Hippocampal formation (tissue), 2 donors: ENCODE results near the gene PANK2.
"Not testable (repeated sequence)": the region's sequence is repeated elsewhere in the genome, so short reads cannot be mapped to it uniquely, and the experiment has no call there.

Experiments
- DNase-seq, 2 donors: peaks; one replicate each; lab custom pipeline; 2025; lab: John Stamatoyannopoulos, UW

PANK2 gene

DNA sequence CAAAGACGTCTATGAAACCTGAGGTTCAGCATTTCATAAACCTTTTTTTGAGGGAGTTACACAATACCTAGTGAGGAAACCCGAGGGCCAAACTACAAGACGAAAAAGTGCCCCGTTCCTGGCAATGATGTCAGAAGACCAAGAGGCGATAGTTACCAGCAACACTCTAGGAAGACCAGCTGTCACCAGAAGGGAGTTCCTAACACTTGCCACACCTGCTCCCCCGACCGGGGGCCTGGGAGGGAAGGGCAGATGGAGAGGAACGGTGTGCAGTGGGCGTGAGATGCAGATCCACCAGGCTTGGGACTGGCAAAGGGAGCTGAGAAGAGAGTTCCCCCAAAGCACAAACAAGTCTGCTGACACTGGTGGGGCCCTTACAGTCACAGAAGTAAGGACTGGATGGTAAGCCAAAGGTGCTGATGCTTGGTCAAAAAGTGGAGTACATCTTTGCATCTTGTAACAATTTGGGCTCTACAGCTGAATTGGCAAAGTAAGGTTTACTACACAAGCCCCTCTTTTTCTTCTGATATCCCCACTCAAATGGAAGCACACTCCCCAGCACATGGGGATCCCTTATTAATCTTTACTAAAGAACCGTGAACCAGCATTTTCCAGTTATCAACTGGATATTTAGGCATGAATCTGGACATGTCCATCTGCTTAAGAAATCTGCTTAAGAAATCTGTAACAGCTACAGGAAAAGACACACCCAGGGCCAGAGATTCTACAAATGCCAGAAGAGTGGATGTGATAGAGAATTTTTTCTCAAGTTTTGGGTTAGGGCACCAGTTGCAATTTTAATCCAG is 38.5 kb downstream of the PANK2 start:
- DNase-seq = no peak

DNA sequence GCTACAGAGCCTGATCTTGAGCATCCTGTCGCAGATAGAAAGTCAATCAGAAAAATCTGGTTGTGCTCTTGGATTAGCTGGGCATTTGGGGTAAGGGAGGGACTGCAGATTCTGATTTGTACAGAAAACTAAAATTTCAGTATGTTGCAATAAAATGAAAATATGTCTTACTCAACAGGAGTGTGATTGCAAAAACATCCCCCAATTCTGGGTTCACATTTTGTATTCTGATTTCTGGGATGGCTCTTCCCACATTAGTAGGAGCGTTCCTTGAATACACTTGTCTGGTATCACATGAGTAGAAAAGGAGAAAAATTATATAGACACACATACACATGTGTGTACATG is 40.5 kb downstream of the PANK2 start:
- DNase-seq = no peak

DNA sequence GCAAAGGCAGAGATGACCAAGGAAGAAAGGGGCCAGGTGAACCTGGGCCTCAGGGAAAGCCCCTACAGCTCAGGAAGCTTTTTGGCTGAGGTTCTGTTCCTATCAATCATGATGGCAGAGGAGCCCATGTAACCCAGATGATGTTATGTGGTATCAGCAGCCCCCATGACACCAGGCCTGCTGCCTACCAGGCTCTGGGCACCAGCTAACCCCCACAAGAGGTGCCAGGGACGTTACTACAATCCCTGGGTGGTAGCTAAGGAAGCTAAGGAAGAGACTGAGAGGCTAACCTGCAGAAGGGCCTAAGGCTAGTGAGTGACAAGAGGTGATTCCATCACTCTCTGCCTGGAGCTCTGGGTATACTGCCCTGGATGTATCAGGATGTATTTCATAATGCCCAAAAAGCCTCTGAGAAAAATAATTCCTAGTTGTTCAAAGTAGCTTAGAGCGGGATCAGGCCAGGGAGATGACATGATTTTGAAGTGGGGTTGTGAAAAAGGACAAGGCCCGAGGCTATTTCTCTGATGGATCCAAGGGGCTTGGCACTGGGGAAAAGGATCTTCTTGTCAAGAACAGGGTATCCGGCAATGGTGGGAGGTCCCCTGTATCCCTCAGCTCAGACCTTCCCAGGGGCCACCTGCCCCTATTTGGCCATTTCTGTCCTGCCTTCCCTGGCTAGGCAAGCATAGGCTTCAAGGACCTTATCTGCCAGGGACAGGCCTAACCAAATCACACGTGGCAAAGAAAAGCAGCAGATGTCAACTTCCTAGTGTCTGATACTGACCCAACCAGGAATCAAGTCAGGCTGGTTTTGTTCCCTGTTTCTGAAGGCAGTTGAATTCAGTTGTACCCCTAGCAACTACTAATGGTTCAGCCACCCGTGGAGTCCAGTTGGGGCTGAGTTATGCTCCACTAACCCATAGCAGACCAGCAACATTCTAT is 41.3 kb downstream of the PANK2 start:
- no peak for DNase-seq

DNA sequence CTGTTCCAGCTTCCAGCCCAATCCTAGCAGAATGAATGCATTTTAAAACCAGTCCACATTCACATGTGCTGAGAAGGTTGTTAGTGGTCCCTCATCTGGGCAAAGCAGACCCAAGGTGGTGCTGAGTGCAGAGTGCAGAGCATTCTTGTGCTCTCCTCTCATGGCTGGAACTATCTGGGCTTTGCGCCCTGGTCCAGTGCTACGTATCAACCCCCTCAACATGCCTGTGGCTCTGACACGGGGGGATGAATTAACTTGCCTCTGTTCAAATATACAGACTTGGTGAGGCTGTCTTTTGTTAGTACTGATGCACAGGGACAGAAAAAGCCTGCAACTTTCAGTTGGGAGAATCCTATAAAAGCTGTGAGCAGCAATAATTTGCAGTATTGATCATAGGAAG is 42.5 kb downstream of the PANK2 start:
- DNase-seq = no peak

DNA sequence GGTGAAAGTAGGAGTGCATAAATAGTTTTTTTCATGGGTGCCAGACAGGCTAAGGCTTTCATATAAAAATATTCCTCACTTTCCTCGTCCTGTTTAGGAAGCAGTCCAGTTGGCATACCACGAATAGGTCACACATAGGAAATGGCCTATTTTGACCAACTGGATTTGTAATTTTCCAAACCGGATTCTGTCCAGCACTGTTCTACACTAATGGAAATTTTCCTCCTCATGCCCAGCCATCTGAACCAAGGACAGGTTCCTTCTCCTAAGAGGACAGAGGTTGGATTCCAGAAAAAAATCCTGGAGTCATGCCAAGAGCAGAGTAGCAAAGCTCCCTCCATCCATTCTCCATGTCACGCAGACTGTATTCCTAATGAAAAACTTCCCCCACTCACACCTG is 43.1 kb downstream of the PANK2 start:
- no peak for DNase-seq

DNA sequence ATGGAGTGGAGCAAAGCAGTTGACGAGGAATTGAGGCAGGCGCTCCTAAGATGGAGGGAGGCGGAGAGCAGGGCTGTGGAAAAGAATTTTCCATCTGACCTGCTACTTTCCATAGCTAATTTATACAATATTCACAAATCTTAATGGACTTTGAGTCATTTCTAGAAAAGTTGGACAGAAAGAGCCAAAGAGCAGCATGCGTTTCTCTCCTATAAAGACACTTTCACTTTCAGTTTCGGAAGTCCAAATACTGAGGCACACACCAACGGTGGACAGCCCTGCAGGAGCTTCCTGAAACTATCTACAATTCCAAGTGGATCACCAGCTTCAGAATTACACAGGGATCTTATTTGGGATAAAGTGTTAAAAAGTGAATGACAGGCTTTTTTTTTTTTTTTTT is 43.5 kb downstream of the PANK2 start:
- DNase-seq = no peak

DNA sequence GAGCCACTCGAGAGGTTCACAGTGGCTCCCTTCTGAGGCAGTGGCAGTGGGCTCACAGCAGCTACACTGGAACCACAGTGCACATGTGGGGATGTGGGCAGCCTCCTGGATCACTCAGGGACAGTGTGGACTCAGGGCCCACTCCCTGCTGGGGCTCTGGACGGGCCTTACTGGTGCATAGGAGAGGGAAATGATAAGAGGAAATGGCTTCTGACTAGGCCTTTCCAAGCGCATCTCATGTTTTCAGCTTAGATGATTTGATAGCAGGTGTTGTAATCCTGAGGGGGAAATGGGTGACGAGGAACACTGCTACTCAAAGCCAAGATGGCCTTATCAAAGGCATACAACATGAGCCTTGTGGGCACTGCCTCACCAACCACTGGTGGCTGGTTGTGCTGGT is 44.0 kb downstream of the PANK2 start:
- no peak for DNase-seq

DNA sequence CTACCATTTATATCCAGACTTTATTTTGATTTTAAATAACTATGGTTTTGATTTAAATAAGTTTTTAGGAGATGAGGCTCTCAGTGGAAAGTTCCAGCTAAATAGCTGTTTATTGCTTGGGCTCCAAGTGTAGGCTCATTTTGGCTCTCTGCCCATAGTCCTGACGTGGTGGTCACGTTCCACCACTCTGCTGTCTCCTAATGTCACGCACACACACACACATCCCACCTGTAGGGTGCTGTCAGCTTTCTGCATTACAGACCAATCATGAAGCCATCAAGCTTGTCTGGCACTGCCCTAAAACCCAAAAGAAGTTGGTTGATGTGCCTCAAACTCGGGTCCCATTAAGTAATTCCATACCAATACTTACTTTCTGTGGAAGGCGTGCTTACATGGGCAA is 45.4 kb downstream of the PANK2 start:
- no peak for DNase-seq

DNA sequence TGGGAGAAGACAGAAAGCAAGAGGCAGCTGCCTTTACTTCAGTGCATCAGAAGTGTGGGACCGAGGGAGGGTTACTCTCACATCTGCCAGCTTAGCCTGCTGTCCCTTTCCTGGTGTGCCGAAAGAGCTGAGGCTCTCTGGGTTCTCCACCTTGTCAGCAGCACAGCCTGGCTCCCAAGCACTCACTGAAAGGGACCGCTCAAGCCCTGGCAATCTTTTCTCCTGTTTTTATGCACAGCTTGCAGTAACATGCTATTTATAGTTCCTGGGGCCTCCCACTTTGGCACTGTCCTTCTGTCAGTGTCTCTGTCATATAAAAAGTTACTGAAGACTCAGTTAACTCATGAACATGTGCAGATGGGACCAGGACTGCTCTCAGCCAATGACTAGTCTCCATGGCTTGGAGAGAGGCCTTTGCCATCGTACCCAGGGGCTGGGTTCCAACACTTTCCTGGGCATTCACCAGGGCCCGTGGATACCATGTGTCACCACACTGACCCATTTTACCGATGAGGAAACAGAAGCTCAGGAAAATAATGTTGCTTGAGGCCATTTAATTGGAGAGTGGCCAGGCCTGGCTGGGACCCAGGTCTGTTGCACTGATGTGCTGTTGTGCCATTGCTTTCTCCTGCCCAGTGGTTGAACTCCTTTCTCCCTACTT is 46.2 kb downstream of the PANK2 start:
- no peak for DNase-seq

DNA sequence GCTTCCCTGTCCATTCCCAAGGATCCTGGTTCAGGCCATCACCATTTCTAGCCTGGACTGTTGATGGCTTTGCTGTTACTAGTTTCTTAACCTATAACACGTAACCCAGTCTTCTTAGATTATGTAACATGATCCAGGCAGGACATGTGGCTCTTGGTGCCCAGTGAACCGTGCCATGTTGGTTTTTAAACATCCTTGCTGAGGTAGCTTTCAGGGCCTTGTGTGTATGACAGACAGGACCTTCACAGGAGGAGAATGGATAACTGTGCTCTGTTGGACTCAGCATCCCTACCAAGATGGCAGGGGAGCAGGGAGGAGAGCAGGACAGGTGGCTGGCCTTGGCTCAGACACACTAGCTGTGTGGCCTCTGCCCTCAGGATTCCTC is 46.8 kb downstream of the PANK2 start:
- no peak for DNase-seq

DNA sequence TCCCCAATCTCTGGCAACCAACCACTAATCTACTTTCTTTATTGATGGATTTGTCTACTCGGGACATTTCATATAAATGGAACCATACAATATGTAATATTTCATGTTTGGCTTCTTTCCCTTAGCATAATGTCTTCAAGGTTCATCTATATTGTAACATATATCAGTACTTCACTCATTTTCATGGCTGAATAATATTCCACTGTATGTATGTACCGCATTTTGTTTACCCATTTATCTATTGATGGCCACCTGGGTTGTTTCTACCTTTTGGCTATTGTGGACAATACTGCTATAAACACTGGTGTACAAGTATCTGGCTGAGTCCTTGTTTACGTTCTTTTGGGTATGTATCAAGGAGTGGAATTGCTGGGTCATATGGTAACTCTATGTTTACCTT is 48.4 kb downstream of the PANK2 start:
- no peak for DNase-seq

DNA sequence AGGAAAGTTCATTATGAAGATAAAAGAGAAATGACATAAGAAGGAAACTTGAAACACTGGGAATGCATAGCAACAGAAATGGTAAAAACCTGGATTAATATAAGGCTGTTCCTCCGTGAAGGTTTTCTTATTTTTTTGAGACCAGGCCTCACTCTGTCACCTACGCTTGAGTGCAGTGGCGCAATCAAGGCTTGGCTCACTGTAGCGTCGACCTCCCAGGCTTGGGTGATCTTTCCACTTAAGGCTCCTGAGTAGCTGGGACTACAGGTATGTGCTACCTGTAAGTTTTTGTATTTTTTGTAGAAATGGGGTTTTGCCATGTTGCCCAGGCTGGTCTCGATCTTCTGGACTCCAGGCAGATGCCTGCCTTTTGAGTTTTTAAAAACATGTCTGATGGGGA is 51.7 kb downstream of the PANK2 start:
- no peak for DNase-seq

DNA sequence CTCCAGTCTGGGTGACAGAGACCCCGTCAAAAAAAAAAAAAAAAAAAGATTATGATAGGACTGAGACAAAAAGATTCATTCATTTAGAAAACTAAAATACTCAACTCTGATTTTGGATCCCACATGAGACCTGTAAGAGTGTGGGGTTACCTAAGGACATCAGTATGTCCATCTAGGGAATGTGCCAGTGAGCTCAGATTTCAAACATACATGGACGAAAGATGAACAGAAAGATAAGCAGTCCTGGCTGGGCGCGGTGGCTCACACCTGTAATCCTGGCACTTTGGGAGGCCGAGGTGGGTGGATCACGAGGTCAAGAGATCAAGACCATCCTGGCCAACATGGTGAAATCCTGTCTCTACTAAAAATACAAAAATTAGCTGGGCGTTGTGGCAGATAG is 57.5 kb downstream of the PANK2 start:
- not testable (repeated sequence) for DNase-seq

DNA sequence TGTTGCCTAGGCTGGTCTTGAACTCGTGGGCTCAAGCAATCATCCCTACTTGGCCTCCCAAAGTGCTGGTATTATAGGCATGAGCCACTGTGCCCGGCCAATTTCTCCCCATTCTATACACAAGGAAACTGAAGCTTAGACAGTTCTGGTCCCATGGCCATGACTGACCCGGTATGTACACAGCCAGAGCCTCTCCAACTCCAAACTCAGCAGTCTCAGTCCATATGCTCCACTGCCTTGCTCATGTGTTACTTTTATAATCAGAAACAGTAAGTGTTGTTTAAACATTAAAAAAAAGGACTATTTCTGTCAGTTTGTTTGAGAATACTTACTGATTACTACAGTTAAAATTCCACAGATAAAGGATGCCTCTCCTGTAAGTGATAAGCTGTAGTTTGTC is 75.5 kb downstream of the PANK2 start:
- DNase-seq = no peak

DNA sequence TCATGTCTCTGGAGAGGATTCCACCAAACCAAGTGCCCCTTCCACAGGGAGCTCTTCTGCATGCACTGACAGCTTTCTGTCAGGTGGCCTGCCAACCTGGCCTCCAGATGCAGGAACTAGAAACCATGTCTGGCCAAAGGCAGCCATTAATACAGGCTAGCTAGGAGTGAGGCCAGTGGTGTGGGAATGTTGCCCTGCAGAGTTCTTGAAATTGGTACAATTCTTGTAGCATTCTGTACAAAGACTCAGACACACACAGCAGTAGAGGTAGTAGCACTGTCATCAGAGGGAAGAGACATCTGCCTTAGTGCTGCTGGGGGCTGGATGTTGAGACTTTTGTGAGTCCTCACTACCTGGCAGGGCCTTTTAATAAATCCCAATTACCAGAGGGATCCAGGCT is 77.4 kb downstream of the PANK2 start:
- no peak for DNase-seq

DNA sequence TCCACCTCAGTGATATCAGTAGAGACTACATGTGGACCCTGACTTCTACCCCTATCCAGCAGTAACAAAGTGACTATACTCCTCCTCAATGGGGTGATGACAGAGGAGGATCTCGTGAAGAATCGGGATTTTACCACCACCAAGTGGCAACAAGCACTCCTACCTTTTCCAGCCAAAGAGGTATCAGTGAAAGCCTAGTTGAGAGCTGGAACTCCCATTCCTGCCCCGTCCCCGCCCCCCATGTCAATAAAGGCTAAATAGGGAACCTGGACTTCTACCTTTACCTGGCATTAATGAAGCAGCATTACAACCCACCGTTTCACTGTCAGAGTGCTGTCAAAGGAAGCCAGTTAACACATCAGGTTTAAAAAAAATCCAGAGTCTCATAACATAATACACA is 80.8 kb downstream of the PANK2 start:
- no peak for DNase-seq

DNA sequence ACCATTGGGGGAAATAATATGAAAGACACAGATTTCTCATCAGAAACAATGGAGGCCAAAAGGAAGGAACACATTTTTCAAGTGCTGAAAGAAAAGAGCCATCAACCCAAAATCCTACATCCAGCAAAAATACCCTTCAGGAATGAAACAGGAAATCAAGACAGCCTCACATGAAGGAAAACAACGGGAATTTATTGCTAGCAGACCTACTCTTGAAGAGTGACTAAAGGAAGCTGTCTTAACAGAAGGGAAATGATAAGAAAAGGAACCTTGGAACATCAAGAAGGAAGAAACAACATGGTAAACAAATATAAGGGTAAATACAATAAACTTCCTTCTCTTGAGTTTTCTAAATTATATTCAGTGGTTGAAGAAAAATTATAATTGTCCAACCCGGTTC is 82.0 kb downstream of the PANK2 start:
- DNase-seq = no peak

DNA sequence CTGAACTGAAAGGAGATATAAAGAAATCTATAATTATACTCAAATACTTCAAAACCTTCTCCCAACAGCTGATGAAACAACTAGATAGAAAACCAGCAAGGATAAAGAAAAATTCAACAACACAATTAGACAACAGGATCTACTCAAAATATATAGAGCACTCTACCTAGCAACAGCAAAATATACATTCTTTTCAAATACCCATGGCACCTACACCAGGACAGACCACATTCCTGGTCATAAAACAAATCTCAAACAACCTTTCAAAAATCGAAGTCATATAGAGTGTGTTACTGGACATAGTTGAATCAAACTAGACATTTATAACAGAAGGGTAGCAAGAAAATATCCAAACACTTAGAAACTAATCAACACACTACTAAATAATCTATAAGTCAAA is 83.0 kb downstream of the PANK2 start:
- DNase-seq = no peak

DNA sequence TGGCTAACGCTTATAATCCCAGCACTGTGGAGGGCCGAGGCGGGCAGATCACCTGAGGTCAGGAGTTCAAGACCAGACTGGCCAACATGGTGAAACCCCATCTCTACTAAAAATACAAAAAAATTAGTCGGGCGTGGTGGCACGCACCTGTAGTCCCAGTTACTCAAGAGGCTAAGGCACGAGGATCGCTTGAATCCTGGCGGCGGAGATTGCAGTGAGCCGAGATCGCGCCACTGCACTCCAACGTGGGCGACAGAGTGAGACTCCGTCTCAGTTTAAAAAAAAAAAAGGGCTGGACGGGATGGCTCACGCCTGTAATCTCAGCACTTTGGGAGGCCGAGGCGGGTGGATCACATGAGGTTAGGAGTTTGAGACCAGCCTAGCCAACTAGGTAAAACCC is 83.4 kb downstream of the PANK2 start:
- not testable (repeated sequence) for DNase-seq

DNA sequence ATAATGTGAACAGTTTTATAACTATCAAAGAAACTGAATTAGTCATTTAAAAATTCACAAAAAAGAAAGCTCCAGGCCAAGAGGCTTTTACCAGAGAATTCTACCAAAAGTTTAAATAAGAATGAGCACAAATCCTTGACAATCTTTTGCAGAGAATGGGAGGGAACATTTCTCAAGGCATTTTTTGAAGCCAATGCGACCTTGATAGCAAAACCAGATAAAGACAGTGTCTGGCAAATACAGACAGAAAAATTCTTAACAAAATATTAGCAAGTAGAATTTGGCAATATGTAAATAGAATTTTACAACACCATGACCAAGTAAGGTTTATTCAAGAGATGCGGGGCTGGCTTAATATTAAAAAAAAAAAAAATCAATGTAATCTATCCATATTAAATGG is 84.5 kb downstream of the PANK2 start:
- no peak for DNase-seq

DNA sequence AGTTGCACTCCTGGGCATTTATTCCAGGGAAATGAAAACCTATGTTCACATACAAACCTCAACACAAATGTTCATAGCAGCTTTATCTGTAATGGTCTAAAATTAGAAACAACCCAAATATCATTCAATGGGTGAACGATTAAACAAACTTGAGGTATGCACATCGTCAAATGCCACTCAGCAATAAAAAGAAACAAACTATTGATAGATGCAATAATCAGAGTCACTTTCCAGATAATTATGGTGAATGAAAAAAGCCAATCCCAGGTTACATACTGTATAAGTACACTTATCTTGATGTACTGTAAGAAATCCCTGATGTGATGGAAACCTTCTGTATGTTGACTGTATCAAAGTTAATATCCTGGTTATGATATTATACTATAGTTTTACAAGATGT is 87.3 kb downstream of the PANK2 start:
- DNase-seq = no peak
